Activated CD8-positive, alpha-beta T cell treated with anti-CD3 and anti-CD28 coated beads for 36 hours (primary cell): ENCODE measurements around the gene FBXL14. TPM values are rescaled to one million over a fixed set of nuclear protein-coding genes. Genes with fewer than 3 reads are reported as not detected.

Experiments used
- ATAC-seq: fragments of 200-7000 bp; cut with Tn5 transposase; one replicate; pipeline ENCODE4 v1.10.0; 2021; ENCODE audit warnings: mild to moderate bottlenecking, moderate library complexity
- CTCF ChIA-PET: fragments of 350-600 bp; sonication (Branson Sonifier 250); formaldehyde crosslinking; loops from one replicate; lab custom pipeline; 2021; ENCODE audit warnings: antibody characterized with exemption; lab: Charles Lee
- POLR2A ChIA-PET: fragments of 350-600 bp; sonication (Branson Sonifier 250); formaldehyde crosslinking; loops from one replicate; lab custom pipeline; 2021; ENCODE audit warnings: antibody characterized with exemption; lab: Charles Lee
- DNase-seq: peaks from one replicate; pipeline ENCODE4 v3.0.0-alpha.2; 2020
- H3K27ac Mint-ChIP-seq: one replicate; pipeline ENCODE4 v1.8.0; 2021; ENCODE audit warnings: mild to moderate bottlenecking, mixed read lengths
- H3K27me3 Mint-ChIP-seq: one replicate; pipeline ENCODE4 v1.8.0; 2021; ENCODE audit warnings: mixed read lengths
- H3K36me3 Mint-ChIP-seq: one replicate; pipeline ENCODE4 v1.8.0; 2021; ENCODE audit warnings: low read depth, mixed read lengths
- H3K4me1 Mint-ChIP-seq: one replicate; pipeline ENCODE4 v1.8.0; 2021; ENCODE audit warnings: low read depth, mixed read lengths
- H3K4me3 Mint-ChIP-seq: one replicate; pipeline ENCODE4 v1.8.0; 2021; ENCODE audit warnings: mild to moderate bottlenecking, moderate library complexity, mixed read lengths
- H3K9me3 Mint-ChIP-seq: one replicate; pipeline ENCODE4 v1.8.0; 2021; ENCODE audit warnings: mixed read lengths
- intact Hi-C: fragments of 100-400 bp; cut with micrococcal nuclease; formaldehyde crosslinking; loops from one replicate; pipeline ENCODE4 v1.10.0; 2022
- total RNA-seq, 2 experiments: library from RNA; stranded (reverse); gene quantifications; one replicate each; pipeline ENCODE4 v1.2.3, GENCODE V29; 2021
- TF ChIP-seq, protein P1 (sequence below): fragments of 200-600 bp; IDR thresholded peaks from one replicate; pipeline ENCODE4 v1.8.0; 2022; ENCODE audit warnings: antibody characterized with exemption, mild to moderate bottlenecking

The FBXL14 gene
- total RNA-seq, 2 experiments from 2014 or later = 23.3 to 25.1 TPM

DNA sequence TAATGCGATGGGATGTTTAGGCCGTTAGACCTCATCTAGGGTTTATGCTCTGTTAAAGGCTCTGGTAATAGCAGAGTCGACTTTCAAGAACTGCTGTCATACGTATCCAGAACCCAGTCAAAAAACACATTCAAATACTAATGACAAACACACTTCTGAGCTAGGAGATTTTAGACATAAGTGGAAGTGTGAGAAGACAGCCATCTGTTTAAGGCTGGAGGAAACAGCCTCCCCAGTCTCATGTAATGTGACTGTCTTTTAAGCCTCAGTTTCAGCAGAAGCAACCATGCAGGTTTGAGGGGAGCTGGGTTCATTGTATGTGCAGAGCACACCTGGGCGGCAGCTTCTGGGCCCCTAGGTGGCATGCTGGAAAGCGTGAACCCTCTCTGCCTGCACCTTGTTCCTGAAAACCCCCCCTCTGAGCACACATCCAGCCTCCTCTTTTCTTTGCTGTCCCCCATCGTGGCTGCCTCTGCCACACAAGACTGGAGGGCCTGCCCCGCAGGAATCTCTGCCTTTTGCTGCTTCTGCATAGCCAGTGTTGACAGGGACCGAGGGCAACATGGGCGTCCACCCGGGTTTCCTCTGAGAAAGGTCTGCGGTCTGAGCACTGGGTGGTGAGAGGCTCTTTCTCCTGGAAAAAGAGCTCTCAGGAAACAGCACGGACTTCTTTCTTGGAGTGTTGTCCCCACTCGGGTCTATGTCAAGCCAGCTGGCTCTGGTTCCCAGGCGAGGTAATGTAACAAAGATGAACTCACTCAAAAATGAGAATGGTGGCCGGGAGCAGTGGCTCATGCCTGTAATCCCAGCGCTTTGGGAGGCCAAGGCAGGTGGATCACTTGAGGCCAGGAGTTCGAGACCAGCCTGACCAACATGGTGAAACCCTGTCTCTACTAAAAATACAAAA lies 46.2 kb upstream of the FBXL14 start:
- H3K27me3 Mint-ChIP-seq = peaks cover 2% of the 10 kb centered on the region
- DNase-seq (no peak), ATAC-seq (no peak)
- CTCF ChIA-PET = interaction anchor here (0.8 to 2.7 kb wide), 4 partner anchors 82 to 299 kb away, joined by 3 to 17 read pairs (median 3); no protein-coding TSS in a partner anchor
- H3K27ac Mint-ChIP-seq = no peak overlapping the region
- intact Hi-C loops = no loop called here
- no peak overlapping the region for H3K4me3 Mint-ChIP-seq
- no peaks in the 10 kb centered on the region for H3K36me3 Mint-ChIP-seq
- TF ChIP-seq, protein P1, sequence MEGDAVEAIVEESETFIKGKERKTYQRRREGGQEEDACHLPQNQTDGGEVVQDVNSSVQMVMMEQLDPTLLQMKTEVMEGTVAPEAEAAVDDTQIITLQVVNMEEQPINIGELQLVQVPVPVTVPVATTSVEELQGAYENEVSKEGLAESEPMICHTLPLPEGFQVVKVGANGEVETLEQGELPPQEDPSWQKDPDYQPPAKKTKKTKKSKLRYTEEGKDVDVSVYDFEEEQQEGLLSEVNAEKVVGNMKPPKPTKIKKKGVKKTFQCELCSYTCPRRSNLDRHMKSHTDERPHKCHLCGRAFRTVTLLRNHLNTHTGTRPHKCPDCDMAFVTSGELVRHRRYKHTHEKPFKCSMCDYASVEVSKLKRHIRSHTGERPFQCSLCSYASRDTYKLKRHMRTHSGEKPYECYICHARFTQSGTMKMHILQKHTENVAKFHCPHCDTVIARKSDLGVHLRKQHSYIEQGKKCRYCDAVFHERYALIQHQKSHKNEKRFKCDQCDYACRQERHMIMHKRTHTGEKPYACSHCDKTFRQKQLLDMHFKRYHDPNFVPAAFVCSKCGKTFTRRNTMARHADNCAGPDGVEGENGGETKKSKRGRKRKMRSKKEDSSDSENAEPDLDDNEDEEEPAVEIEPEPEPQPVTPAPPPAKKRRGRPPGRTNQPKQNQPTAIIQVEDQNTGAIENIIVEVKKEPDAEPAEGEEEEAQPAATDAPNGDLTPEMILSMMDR = no peak
- POLR2A ChIA-PET = no interaction called here
- H3K9me3 Mint-ChIP-seq = no peaks in the 10 kb centered on the region
- H3K4me1 Mint-ChIP-seq = no peaks in the 10 kb centered on the region

DNA sequence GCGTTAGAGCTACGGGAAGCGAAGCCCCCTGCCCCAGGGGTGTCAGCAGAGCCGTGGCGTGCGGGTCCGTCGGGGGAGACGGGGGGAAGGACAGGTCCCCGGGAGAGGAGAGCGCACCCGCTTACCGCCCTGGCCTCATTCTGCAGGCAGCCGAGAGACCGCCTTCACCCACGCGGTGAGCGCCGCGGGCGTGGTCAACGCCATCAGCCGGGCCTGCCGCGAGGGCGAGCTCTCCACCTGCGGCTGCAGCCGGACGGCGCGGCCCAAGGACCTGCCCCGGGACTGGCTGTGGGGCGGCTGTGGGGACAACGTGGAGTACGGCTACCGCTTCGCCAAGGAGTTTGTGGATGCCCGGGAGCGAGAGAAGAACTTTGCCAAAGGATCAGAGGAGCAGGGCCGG lies 45.2 kb upstream of the FBXL14 start:
- no peaks in the 10 kb centered on the region for H3K36me3 Mint-ChIP-seq
- peaks cover 8% of the 10 kb centered on the region for H3K27me3 Mint-ChIP-seq
- no peaks in the 10 kb centered on the region for H3K9me3 Mint-ChIP-seq
- ATAC-seq = no peak
- TF ChIP-seq, protein P1 = no peak
- ChIA-PET CTCF (interaction anchor here (2.7 kb wide), 1 partner anchor 151 kb away, joined by 17 read pairs; no protein-coding TSS in a partner anchor), POLR2A (no interaction called here)
- H3K27ac Mint-ChIP-seq = no peak overlapping the region
- no peak for DNase-seq
- H3K4me3 Mint-ChIP-seq = no peak overlapping the region
- intact Hi-C loops = no loop called here
- H3K4me1 Mint-ChIP-seq = no peaks in the 10 kb centered on the region

DNA sequence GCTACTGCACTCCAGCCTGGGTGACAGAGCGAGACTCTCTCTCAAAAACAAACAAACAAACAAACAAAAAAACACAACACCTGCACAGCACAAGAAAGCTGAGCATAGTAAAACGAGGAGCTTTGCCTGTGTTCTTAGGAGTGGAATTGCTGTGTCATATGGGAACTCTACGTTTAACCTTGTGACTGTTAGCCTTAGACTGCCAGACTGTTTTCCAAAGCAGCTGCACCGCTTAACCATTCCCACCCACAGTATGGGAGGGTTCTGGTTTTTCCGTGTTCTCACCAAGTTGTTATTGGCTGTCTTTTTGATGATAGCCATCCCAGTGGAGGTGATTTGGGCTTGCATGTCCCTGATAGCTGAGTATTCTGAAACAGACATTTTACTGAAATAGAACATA lies 43.8 kb upstream of the FBXL14 start:
- peaks cover 13% of the 10 kb centered on the region for H3K27me3 Mint-ChIP-seq
- H3K4me1 Mint-ChIP-seq = no peaks in the 10 kb centered on the region
- CTCF ChIA-PET = interaction anchor here (1.1 to 2.7 kb wide), 2 partner anchors 153 to 302 kb away, joined by 4 to 17 read pairs; no protein-coding TSS in a partner anchor
- no peak overlapping the region for H3K27ac Mint-ChIP-seq
- intact Hi-C loops = no loop called here
- DNase-seq = no peak
- H3K9me3 Mint-ChIP-seq = no peaks in the 10 kb centered on the region
- no peaks in the 10 kb centered on the region for H3K36me3 Mint-ChIP-seq
- TF ChIP-seq, protein P1 = no peak
- POLR2A ChIA-PET = no interaction called here
- H3K4me3 Mint-ChIP-seq = no peak overlapping the region
- no peak for ATAC-seq

DNA sequence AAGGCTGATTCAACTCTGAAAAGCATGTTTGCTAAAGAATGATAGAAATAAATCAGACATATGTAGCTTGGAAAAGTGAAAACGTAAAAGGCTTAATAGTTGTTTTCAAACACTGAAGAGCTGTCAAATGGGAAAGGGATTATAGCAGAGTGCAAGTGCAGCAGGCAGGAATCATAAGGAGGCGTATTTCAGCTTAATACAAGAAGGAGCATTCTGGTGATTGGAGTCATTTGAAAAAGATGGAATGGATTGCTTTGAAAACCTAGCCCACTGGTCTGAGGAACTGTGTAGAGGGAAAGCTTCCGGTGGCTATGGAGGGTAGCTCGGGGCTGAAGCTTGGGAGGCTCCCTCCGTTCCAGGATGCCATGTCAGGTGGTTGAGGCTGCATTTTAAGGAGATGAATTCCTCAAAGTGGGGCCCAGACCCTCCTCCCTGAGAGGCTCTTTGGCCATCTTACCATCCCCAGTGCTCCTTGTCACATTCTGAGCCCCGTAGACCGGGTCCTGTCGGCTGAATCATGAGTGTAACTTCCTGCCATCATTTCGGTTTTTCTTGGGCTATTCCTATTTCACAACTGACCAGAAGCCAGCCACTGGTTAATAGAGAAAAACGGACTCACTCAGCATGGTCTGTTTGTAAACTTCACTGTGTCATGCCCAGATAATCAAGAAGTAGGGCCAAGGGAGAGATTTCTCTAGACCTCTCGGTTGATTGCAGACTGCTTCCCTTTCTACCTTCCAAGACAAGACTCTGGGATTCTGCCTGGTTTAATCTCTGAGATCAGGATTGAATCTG lies 41.1 kb upstream of the FBXL14 start:
- Mint-ChIP-seq H3K27ac (no peak overlapping the region), H3K9me3 (no peaks in the 10 kb centered on the region), H3K36me3 (no peaks in the 10 kb centered on the region), H3K4me3 (no peak overlapping the region), H3K4me1 (peaks cover 9% of the 10 kb centered on the region), H3K27me3 (peaks cover 37% of the 10 kb centered on the region)
- no peak for ATAC-seq
- TF ChIP-seq, protein P1 = no peak
- POLR2A ChIA-PET = no interaction called here
- intact Hi-C loops = no loop called here
- CTCF ChIA-PET = interaction anchor here (0.9 to 9.0 kb wide), 27 partner anchors 8 to 518 kb away, joined by 3 to 135 read pairs (median 5); partner anchors contain the start of gene CACNA2D4
- DNase-seq = no peak
